Adrenal gland (tissue), 5 donors: ENCODE measurements around the gene KRTAP12-3.

Source experiments
- CTCF ChIP-seq, 6 experiments: fragments of 450-650 bp in 4 of 6; fragments of 200-600 bp in 2 of 6; sonication (generic) in 1 of 6; IDR thresholded peaks; 1 replicate in 5 of 6; 2 replicates in 1 of 6; pipeline versions ENCODE4 v1.5.1 to v1.8.0; 2016 to 2021; ENCODE audit warnings: antibody characterized with exemption in 6 of 6, mild to moderate bottlenecking in 2 of 6, moderate library complexity in 1 of 6
- POLR2A ChIP-seq, 2 donors: fragments of 450-650 bp; IDR thresholded peaks; one replicate each; pipeline ENCODE4 v1.6.1; 2017; ENCODE audit warnings: antibody characterized with exemption in 2 of 2, mild to moderate bottlenecking in 2 of 2, moderate library complexity in 1 of 2
- donor health status: DM: no; HTN: no; CAD: no.

GRCh38 chr21:44653656-44654575, 3.8 kb upstream of the KRTAP12-3 start:
- no peak for TF ChIP-seq CTCF (IDR thresholded peaks at IDR 0.05)
- TF ChIP-seq POLR2A (IDR thresholded peaks at IDR 0.05): no peak
